ENCODE data around the gene PLLP.

PLLP gene

DNA sequence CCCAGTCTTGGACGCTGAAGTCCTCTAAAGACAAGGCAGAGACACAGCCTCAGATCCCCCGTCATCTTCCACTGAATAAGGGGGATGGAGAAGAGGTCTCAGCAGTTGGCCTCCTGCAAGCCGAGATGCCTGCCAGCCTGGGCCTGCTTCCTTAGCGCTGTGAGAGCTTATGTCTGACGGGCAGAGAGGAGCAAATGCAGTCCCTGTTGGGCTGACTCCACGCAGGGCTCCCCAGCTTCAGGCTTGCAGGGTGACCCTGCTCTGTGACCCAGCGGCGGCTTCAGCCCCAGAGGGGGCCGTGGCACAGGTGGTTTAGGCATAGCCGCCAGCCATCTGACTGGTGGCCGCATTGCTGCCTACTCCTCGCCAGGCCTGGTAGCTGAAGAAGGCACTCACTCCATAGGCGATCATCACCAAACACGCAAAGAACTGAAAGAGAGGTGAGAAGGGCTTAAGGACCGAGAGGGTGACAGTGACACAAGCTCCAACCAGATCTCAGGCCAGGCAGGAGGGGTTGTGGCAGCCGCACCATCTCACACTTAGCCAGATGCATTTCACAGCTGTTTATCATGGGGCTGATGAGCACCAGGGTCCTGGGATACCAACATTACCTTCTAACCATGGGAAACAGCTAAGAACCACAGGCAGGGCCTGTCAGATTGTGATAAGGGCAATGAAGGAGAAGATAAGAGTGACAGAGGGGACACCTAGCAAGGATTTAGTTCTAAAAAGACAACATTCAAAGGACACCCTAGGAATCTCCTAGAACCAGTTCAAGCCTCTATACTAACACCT, 27.7 kb downstream of the PLLP start:
- ATAC-seq (ENCODE audit: low read depth) (no peak), DNase-seq (ENCODE audit: low spot score) (peak; percentile 10)
- H3K9me3 ChIP-seq (ENCODE audit: severe bottlenecking): no peaks in the 10 kb centered on the region
- TF ChIP-seq CTCF (IDR thresholded peaks at IDR 0.05; ENCODE audit: poor library complexity, severe bottlenecking): no peak
- H3K27me3 ChIP-seq (ENCODE audit: insufficient read depth, poor library complexity, severe bottlenecking): no peaks in the 10 kb centered on the region
- peak overlapping the region; percentile 47 for H3K27ac ChIP-seq (ENCODE audit: poor library complexity, severe bottlenecking)
- H3K36me3 ChIP-seq (ENCODE audit: low read depth): peaks cover 76% of the 10 kb centered on the region
- H3K4me1 ChIP-seq (ENCODE audit: insufficient read depth, poor library complexity, severe bottlenecking): peaks cover 24% of the 10 kb centered on the region
- H3K4me3 ChIP-seq (ENCODE audit: severe bottlenecking): no peak overlapping the region

DNA sequence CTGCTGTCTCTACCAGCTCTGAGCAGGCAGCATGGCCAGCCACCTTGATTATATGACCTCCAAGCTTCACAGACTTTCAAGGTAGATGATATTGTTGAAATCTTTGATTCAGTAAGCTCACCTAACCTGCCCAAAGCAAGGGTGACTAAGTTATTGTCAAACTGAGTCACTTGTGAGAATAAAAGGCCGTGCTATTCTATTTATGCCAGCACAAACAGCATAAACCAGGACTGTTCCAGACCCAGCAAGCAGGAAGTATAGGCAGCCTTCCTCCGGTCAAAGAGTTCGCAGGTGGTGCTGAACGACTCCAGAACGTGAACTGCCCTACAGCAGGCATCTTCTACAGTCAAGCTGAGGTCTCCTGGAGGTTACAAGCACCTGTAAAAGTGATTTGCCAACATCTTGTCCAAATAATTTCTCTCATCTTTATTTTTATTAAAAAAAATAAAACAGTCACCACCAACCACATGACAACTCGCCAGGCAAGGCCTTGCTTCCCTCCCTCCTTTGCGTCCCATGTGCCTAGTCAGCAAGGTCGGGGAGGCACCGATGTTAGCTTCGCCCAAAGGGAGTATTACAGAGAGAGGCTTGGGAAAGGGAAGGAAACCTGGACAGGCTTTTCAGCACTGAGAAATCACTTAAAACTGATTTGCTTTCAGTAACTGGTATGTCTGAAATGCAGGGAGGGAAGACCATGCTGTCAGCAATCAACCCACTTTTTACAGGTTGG, 28.6 kb downstream of the PLLP start:
- Histone ChIP-seq H3K9me3 (ENCODE audit: severe bottlenecking) (no peaks in the 10 kb centered on the region), H3K36me3 (ENCODE audit: low read depth) (peaks cover 78% of the 10 kb centered on the region), H3K4me1 (ENCODE audit: insufficient read depth, poor library complexity, severe bottlenecking) (peaks cover 20% of the 10 kb centered on the region), H3K27me3 (ENCODE audit: insufficient read depth, poor library complexity, severe bottlenecking) (no peaks in the 10 kb centered on the region), H3K27ac (ENCODE audit: poor library complexity, severe bottlenecking) (peak overlapping the region; percentile 47), H3K4me3 (ENCODE audit: severe bottlenecking) (no peak overlapping the region)
- no peak for TF ChIP-seq CTCF (IDR thresholded peaks at IDR 0.05; ENCODE audit: poor library complexity, severe bottlenecking)
- ATAC-seq (ENCODE audit: low read depth) (peak; percentile 68), DNase-seq (ENCODE audit: low spot score) (no peak)

GRCh38 chr16:57253466-57253865, 31.0 kb downstream of the PLLP start:
- no peaks in the 10 kb centered on the region for H3K27me3 ChIP-seq (ENCODE audit: insufficient read depth, poor library complexity, severe bottlenecking)
- no peak for ATAC-seq (ENCODE audit: low read depth)
- no peak for TF ChIP-seq CTCF (IDR thresholded peaks at IDR 0.05; ENCODE audit: poor library complexity, severe bottlenecking)
- H3K27ac ChIP-seq (ENCODE audit: poor library complexity, severe bottlenecking): no peak overlapping the region
- peaks cover 10% of the 10 kb centered on the region for H3K4me1 ChIP-seq (ENCODE audit: insufficient read depth, poor library complexity, severe bottlenecking)
- peaks cover 95% of the 10 kb centered on the region for H3K36me3 ChIP-seq (ENCODE audit: low read depth)
- DNase-seq (ENCODE audit: low spot score): no peak
- H3K9me3 ChIP-seq (ENCODE audit: severe bottlenecking): no peaks in the 10 kb centered on the region
- no peak overlapping the region for H3K4me3 ChIP-seq (ENCODE audit: severe bottlenecking)

- no peak for DNase-seq (ENCODE audit: low spot score)
- Histone ChIP-seq H3K9me3 (ENCODE audit: severe bottlenecking) (no peaks in the 10 kb centered on the region), H3K4me1 (ENCODE audit: insufficient read depth, poor library complexity, severe bottlenecking) (peaks cover 10% of the 10 kb centered on the region), H3K4me3 (ENCODE audit: severe bottlenecking) (no peak overlapping the region), H3K36me3 (ENCODE audit: low read depth) (peaks cover 92% of the 10 kb centered on the region), H3K27me3 (ENCODE audit: insufficient read depth, poor library complexity, severe bottlenecking) (no peaks in the 10 kb centered on the region), H3K27ac (ENCODE audit: poor library complexity, severe bottlenecking) (no peak overlapping the region)
- no peak for ATAC-seq (ENCODE audit: low read depth)
- no peak for TF ChIP-seq CTCF (IDR thresholded peaks at IDR 0.05; ENCODE audit: poor library complexity, severe bottlenecking)
These were observed 32.2 kb downstream of the PLLP start for GRCh38 chr16:57252148-57252721.

All from RWPE2 (cell line).